ENCODE measurements around the gene PLEKHA7. TPM values are rescaled to one million over a fixed set of nuclear protein-coding genes. Genes with fewer than 3 reads are reported as not detected.

The PLEKHA7 gene
- total RNA-seq, 4 donors from 2014 or later, result 16.9 to 35.1 (median 24.1) TPM

GRCh38 chr11:16749092-16749491, 265.1 kb downstream of the PLEKHA7 start:
- WGBS, 2 donors, result 96 to 97% methylated on average over 1 of the region's 1 CpG
- TF ChIP-seq CTCF (IDR thresholded peaks at IDR 0.05), result no peak
- no peak for TF ChIP-seq POLR2A (IDR thresholded peaks at IDR 0.05)
- DNase-seq (ENCODE audit: low spot score in 2 of 2), result no peak
- H3K4me3 ChIP-seq (ENCODE audit: low read depth, poor library complexity, severe bottlenecking), result no peak overlapping the region
- intact Hi-C loops (cut with DNase I; ENCODE audit: low total_unique reads), result no loop called here

- DNase-seq (ENCODE audit: low spot score in 2 of 2), result no peak
- H3K4me3 ChIP-seq (ENCODE audit: low read depth, poor library complexity, severe bottlenecking), result no peak overlapping the region
- no peak for TF ChIP-seq CTCF (IDR thresholded peaks at IDR 0.05)
- no peak for TF ChIP-seq POLR2A (IDR thresholded peaks at IDR 0.05)
- WGBS, 2 donors, result 91 to 94% methylated on average over 2 of the region's 2 CpGs
- intact Hi-C loops (cut with DNase I; ENCODE audit: low total_unique reads), result no loop called here
These were observed 268.1 kb downstream of the PLEKHA7 start for GRCh38 chr11:16745950-16746605.

GRCh38 chr11:16744128-16744725, 270.0 kb downstream of the PLEKHA7 start:
- WGBS, 2 donors, result 88 to 89% methylated on average over 5 of the region's 5 CpGs
- no peak for TF ChIP-seq POLR2A (IDR thresholded peaks at IDR 0.05)
- no peak for TF ChIP-seq CTCF (IDR thresholded peaks at IDR 0.05)
- intact Hi-C loops (cut with DNase I; ENCODE audit: low total_unique reads), result no loop called here
- DNase-seq (ENCODE audit: low spot score in 2 of 2), result no peak
- H3K4me3 ChIP-seq (ENCODE audit: low read depth, poor library complexity, severe bottlenecking), result no peak overlapping the region

GRCh38 chr11:16743478-16743877, 270.7 kb downstream of the PLEKHA7 start:
- TF ChIP-seq POLR2A (IDR thresholded peaks at IDR 0.05) (no peak), CTCF (IDR thresholded peaks at IDR 0.05) (no peak)
- intact Hi-C loops (cut with DNase I; ENCODE audit: low total_unique reads), result no loop called here
- no peak for DNase-seq (ENCODE audit: low spot score in 2 of 2)

GRCh38 chr11:16741473-16741872, 272.7 kb downstream of the PLEKHA7 start:
- 43 to 59% methylated on average over 4 of the region's 4 CpGs for WGBS, 2 donors
- H3K4me3 ChIP-seq (ENCODE audit: low read depth, poor library complexity, severe bottlenecking), result no peak overlapping the region
- TF ChIP-seq CTCF (IDR thresholded peaks at IDR 0.05), result no peak
- TF ChIP-seq POLR2A (IDR thresholded peaks at IDR 0.05), result no peak
- intact Hi-C loops (cut with DNase I; ENCODE audit: low total_unique reads), result no loop called here
- no peak for DNase-seq (ENCODE audit: low spot score in 2 of 2)

More at GRCh38 chr11:16743478-16743877, 270.7 kb downstream of the PLEKHA7 start:
- WGBS, 2 donors, result 79 to 80% methylated on average over 4 of the region's 4 CpGs
- H3K4me3 ChIP-seq (ENCODE audit: low read depth, poor library complexity, severe bottlenecking), result no peak overlapping the region
